CD14-positive monocyte (primary cell): ENCODE measurements around the gene ADAMTS8. TPM values are rescaled to one million over a fixed set of nuclear protein-coding genes. Genes with fewer than 3 reads are reported as not detected.
A peak's percentile ranks its signal among the peaks of the same experiment; 100 is the strongest.

Experiments
- DNase-seq, 3 donors: peaks; one replicate each; pipeline ENCODE4 v3.0.0-alpha.2; 2011 to 2022
- H2AFZ ChIP-seq: 2 replicates; pipeline ENCODE4 v1.6.0; 2012; ENCODE audit warnings: mild to moderate bottlenecking, low read depth, low read length, inconsistent platforms; ENCODE audit not compliant: insufficient read depth, poor library complexity, severe bottlenecking
- H3K27ac ChIP-seq, 2 donors: 1 replicate in 1 of 2; 2 replicates in 1 of 2; pipeline ENCODE4 v1.5.1; 2012 to 2013; ENCODE audit warnings: low read length in 2 of 2, control low read depth in 1 of 2, inconsistent platforms in 1 of 2, low read depth in 1 of 2, mild to moderate bottlenecking in 1 of 2
- H3K27me3 ChIP-seq, 2 donors: one replicate each; pipeline versions ENCODE4 v1.6.0 to v1.6.1; 2011 to 2013; ENCODE audit warnings: low read length in 2 of 2; ENCODE audit not compliant: control insufficient read depth in 2 of 2, insufficient read depth in 2 of 2
- H3K36me3 ChIP-seq, 2 donors: replicated peaks in 1 of 2; 1 replicate in 1 of 2; 2 replicates in 1 of 2; pipeline versions ENCODE4 v1.5.1 to v1.6.1; 2012 to 2013; ENCODE audit warnings: low read length in 2 of 2, control low read depth in 1 of 2, inconsistent platforms in 1 of 2, mild to moderate bottlenecking in 1 of 2; ENCODE audit not compliant: insufficient read depth in 2 of 2, control insufficient read depth in 1 of 2
- H3K4me1 ChIP-seq, 2 donors: 1 replicate in 1 of 2; 2 replicates in 1 of 2; pipeline versions ENCODE4 v1.5.1 to v1.6.1; 2012 to 2013; ENCODE audit warnings: low read length in 2 of 2, control low read depth in 1 of 2, inconsistent platforms in 1 of 2, mild to moderate bottlenecking in 1 of 2, moderate library complexity in 1 of 2; ENCODE audit not compliant: insufficient read depth in 2 of 2, control insufficient read depth in 1 of 2
- H3K4me2 ChIP-seq: replicated peaks from 2 replicates; pipeline ENCODE3; 2012; ENCODE audit warnings: low read length, moderate library complexity, mild to moderate bottlenecking; ENCODE audit not compliant: poor library complexity, severe bottlenecking; ENCODE audit errors: extremely low read depth
- H3K4me3 ChIP-seq, 3 experiments: fragments of 200-600 bp in 1 of 3; sonication (generic) in 1 of 3; replicated peaks in 1 of 3; 1 replicate in 2 of 3; 2 replicates in 1 of 3; pipeline ENCODE4 v1.5.1; 2011 to 2013; ENCODE audit warnings: low read length in 3 of 3, mild to moderate bottlenecking in 3 of 3, control low read depth in 2 of 3, low read depth in 2 of 3, inconsistent platforms in 1 of 3, moderate library complexity in 1 of 3
- H3K79me2 ChIP-seq: 2 replicates; pipeline ENCODE4 v1.6.0; 2012; ENCODE audit warnings: mild to moderate bottlenecking, control low read depth, inconsistent platforms, low read length, moderate library complexity; ENCODE audit not compliant: insufficient read depth
- H3K9ac ChIP-seq: 2 replicates; pipeline ENCODE4 v1.6.0; 2017; ENCODE audit warnings: low read length, mild to moderate bottlenecking; ENCODE audit not compliant: insufficient read depth, poor library complexity, severe bottlenecking
- H3K9me3 ChIP-seq, 2 donors: replicated peaks in 1 of 2; 1 replicate in 1 of 2; 2 replicates in 1 of 2; pipeline versions ENCODE4 v1.5.1 to v1.6.1; 2012 to 2013; ENCODE audit warnings: low read length in 2 of 2, control low read depth in 1 of 2; ENCODE audit not compliant: control insufficient read depth in 1 of 2, insufficient read depth in 1 of 2
- H4K20me1 ChIP-seq: 2 replicates; pipeline ENCODE4 v1.6.0; 2012; ENCODE audit warnings: mild to moderate bottlenecking, low read length, control low read depth, moderate library complexity; ENCODE audit not compliant: insufficient read depth
- H3K27ac Mint-ChIP-seq, 7 donors: one replicate each; pipeline ENCODE4 v1.8.0; 2020; ENCODE audit warnings: mild to moderate bottlenecking in 7 of 7, mixed read lengths in 7 of 7, moderate library complexity in 6 of 7, inconsistent platforms in 2 of 7
- H3K27me3 Mint-ChIP-seq, 3 donors: one replicate each; pipeline ENCODE4 v1.8.0; 2021 to 2022; ENCODE audit warnings: low read depth in 3 of 3, mild to moderate bottlenecking in 3 of 3, mixed read lengths in 3 of 3, moderate library complexity in 3 of 3, inconsistent platforms in 1 of 3
- H3K36me3 Mint-ChIP-seq, 2 donors: one replicate each; pipeline ENCODE4 v1.8.0; 2020; ENCODE audit warnings: mixed read lengths in 2 of 2, inconsistent platforms in 1 of 2, mild to moderate bottlenecking in 1 of 2
- H3K4me1 Mint-ChIP-seq: one replicate; pipeline ENCODE4 v1.8.0; 2020; ENCODE audit warnings: mild to moderate bottlenecking, mixed read lengths
- H3K4me3 Mint-ChIP-seq, 2 donors: one replicate each; pipeline ENCODE4 v1.8.0; 2020; ENCODE audit warnings: mild to moderate bottlenecking in 2 of 2, mixed read lengths in 2 of 2, moderate library complexity in 1 of 2
- H3K9me3 Mint-ChIP-seq, 7 donors: one replicate each; pipeline ENCODE4 v1.8.0; 2020 to 2022; ENCODE audit warnings: mixed read lengths in 7 of 7, mild to moderate bottlenecking in 6 of 7, moderate library complexity in 6 of 7, inconsistent platforms in 2 of 7
- WGBS: methylation state at CpG from one replicate; pipeline ENCODE4 v1.1.5; 2013; ENCODE audit warnings: missing lambda C conversion rate; ENCODE audit not compliant: insufficient coverage; 5-methylcytosine and 5-hydroxymethylcytosine counted together
- intact Hi-C, 2 donors: fragments of 100-400 bp; cut with micrococcal nuclease; formaldehyde crosslinking; loops; one replicate each; pipeline versions ENCODE4 v1.15.0 to v1.15.1; 2023
- polyA plus RNA-seq, 3 donors: library from polyadenylated mRNA; depleted of rRNA in 1 of 3; unstranded in 2 of 3; stranded (reverse) in 1 of 3; fragments of 300-500 nt in 2 of 3; fragments of >200 nt in 1 of 3; fragmentation: Illumina TruSeq in 2 of 3; gene quantifications; 1 replicate in 2 of 3; 2 replicates in 1 of 3; pipeline ENCODE4 v1.2.3, GENCODE V29; 2012 to 2021
- TF ChIP-seq, protein P1 (sequence below): fragments of 200-600 bp; IDR thresholded peaks from one replicate; pipeline ENCODE4 v1.8.0; 2022; ENCODE audit warnings: antibody characterized with exemption, mild to moderate bottlenecking

ADAMTS8 gene
- polyA plus RNA-seq, 3 donors = not detected

DNA sequence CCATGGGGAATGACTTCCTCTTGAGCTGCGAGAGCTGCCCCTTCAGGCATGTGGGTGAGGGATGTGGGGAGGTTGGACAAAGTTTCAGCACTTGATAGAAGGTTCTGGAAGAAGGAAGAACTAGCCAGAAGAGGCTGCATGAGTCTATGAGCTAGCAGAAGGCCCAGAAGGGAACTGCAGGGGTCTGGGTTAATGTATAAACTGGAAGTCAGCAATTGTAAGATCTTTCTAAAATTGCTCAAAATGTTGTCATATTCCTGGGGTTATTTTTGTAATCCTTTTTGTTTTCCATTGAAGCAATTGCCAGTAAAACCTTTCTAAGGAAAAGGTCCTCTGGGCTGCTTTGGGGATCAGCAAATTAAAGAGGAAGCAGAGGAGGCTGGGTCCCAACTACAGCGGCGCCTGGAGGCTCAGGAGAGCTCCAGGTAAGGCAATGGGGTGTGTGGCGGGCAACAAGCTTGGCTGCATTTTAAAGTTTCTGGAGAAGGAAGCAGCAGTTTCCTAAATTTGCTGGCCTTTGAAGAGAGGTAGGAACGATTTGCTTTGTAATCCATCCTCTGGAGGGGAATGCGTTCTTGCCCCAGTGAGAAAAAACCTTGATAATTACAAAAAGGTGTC is 49.3 kb upstream of the ADAMTS8 start:
- DNase-seq = no peak
- H3K27ac ChIP-seq = no peak overlapping the region
- Mint-ChIP-seq H3K27ac (no peak overlapping the region), H3K9me3 (no peaks in the 10 kb centered on the region), H3K36me3 (no peaks in the 10 kb centered on the region), H3K4me1 (no peaks in the 10 kb centered on the region), H3K27me3 (peaks cover 0 to 1% (median 0%) of the 10 kb centered on the region in 3 donors), H3K4me3 (no peak overlapping the region)
- H3K9me3 ChIP-seq = no peaks in the 10 kb centered on the region
- TF ChIP-seq, protein P1, sequence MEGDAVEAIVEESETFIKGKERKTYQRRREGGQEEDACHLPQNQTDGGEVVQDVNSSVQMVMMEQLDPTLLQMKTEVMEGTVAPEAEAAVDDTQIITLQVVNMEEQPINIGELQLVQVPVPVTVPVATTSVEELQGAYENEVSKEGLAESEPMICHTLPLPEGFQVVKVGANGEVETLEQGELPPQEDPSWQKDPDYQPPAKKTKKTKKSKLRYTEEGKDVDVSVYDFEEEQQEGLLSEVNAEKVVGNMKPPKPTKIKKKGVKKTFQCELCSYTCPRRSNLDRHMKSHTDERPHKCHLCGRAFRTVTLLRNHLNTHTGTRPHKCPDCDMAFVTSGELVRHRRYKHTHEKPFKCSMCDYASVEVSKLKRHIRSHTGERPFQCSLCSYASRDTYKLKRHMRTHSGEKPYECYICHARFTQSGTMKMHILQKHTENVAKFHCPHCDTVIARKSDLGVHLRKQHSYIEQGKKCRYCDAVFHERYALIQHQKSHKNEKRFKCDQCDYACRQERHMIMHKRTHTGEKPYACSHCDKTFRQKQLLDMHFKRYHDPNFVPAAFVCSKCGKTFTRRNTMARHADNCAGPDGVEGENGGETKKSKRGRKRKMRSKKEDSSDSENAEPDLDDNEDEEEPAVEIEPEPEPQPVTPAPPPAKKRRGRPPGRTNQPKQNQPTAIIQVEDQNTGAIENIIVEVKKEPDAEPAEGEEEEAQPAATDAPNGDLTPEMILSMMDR = no peak
- H3K9ac ChIP-seq = no peak overlapping the region
- H3K79me2 ChIP-seq = no peaks in the 10 kb centered on the region
- no peak overlapping the region for H3K4me3 ChIP-seq
- 79% methylated on average over 6 of the region's 6 CpGs for WGBS
- H2AFZ ChIP-seq = no peak overlapping the region
- no peaks in the 10 kb centered on the region for H4K20me1 ChIP-seq
- intact Hi-C loops = no loop called here
- no peaks in the 10 kb centered on the region for H3K27me3 ChIP-seq
- no peaks in the 10 kb centered on the region for H3K36me3 ChIP-seq
- H3K4me2 ChIP-seq = no peak overlapping the region
- no peaks in the 10 kb centered on the region for H3K4me1 ChIP-seq

DNA sequence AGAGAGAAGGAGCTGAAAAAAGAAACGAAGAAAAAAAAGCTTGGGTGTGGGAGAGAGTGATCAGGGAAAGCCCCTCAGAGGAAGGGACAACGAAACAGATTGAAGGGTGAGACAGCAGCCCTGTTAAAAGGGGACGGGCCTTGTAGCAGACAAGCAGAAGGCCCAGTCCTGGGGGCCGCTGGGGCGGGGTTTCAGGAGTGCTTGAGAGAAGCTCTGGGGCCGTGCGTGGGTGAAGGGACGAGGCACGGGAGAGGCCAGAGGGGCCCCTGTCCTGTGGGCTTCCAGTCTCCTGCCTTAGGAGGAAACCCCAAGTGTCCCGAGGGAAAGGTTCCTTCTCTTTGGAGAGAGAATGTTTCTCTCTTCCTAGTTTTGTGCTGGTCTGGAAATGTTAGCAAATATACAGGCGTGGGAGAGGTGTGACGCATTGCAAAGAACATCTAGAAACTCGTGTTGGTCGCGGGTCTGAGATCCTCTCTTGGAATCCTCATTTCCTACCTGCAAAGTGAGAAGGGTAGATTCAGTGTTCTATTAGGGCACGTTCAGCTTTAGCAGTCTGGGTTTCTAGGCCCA is 48.6 kb upstream of the ADAMTS8 start:
- H3K9me3 Mint-ChIP-seq = no peaks in the 10 kb centered on the region
- WGBS = 91% methylated on average over 11 of the region's 16 CpGs
- Histone ChIP-seq H4K20me1 (no peaks in the 10 kb centered on the region), H3K9me3 (no peaks in the 10 kb centered on the region), H3K4me3 (no peak overlapping the region), H3K36me3 (no peaks in the 10 kb centered on the region), H3K79me2 (no peaks in the 10 kb centered on the region), H3K27me3 (no peaks in the 10 kb centered on the region), H3K27ac (no peak overlapping the region), H3K4me2 (no peak overlapping the region), H3K4me1 (no peaks in the 10 kb centered on the region), H3K9ac (no peak overlapping the region), H2AFZ (no peak overlapping the region)
- TF ChIP-seq, protein P1 = no peak
- no peaks in the 10 kb centered on the region for H3K36me3 Mint-ChIP-seq
- H3K27me3 Mint-ChIP-seq = peaks cover 0 to 1% (median 0%) of the 10 kb centered on the region in 3 donors
- no peak overlapping the region for H3K4me3 Mint-ChIP-seq
- intact Hi-C loops = no loop called here
- peak overlapping the region in 1 of 7 donors; percentile 2 for H3K27ac Mint-ChIP-seq
- no peaks in the 10 kb centered on the region for H3K4me1 Mint-ChIP-seq
- no peak for DNase-seq
